Adrenal gland (tissue), 12 donors: ENCODE data around the gene TENM4. TPM values are rescaled to one million over a fixed set of nuclear protein-coding genes. Genes with fewer than 3 reads are reported as not detected.

ENCODE experiments used
- DNase-seq, 7 donors: peaks; one replicate each; pipeline ENCODE4 v3.0.0-alpha.2; 2019 to 2020
- H3K27ac ChIP-seq, 5 donors: fragments of 200-600 bp; sonication (generic) in 4 of 5; 1 replicate in 3 of 5; 2 replicates in 2 of 5; pipeline versions ENCODE4 v1.5.1 to v1.8.0; 2016 to 2020; ENCODE audit warnings: mild to moderate bottlenecking in 1 of 5
- H3K27me3 ChIP-seq: fragments of 200-600 bp; 2 replicates; pipeline ENCODE4 v1.8.0; 2021
- H3K36me3 ChIP-seq, 2 donors: fragments of 200-600 bp; replicated peaks in 1 of 2; 1 replicate in 1 of 2; 2 replicates in 1 of 2; pipeline versions ENCODE4 v1.5.1 to v1.8.0; 2018 to 2022
- H3K4me1 ChIP-seq, 2 donors: fragments of 200-600 bp; replicated peaks in 1 of 2; 1 replicate in 1 of 2; 2 replicates in 1 of 2; pipeline versions ENCODE4 v1.5.1 to v1.8.0; 2018 to 2021
- H3K4me3 ChIP-seq, 4 donors: fragments of 200-600 bp; sonication (generic) in 3 of 4; one replicate each; pipeline ENCODE4 v1.5.1; 2016 to 2018
- H3K9me3 ChIP-seq, 3 donors: fragments of 200-600 bp; sonication (generic) in 1 of 3; replicated peaks in 1 of 3; 1 replicate in 2 of 3; 2 replicates in 1 of 3; pipeline versions ENCODE4 v1.5.1 to v1.8.0; 2016 to 2021
- POLR2A ChIP-seq, 2 donors: fragments of 450-650 bp; IDR thresholded peaks; one replicate each; pipeline ENCODE4 v1.6.1; 2017; ENCODE audit warnings: antibody characterized with exemption in 2 of 2, mild to moderate bottlenecking in 2 of 2, moderate library complexity in 1 of 2
- WGBS, 4 donors: extraction: QIAGEN DNeasy Blood & Tissue Kit in 2 of 4; methylation state at CpG; one replicate each; pipeline versions ENCODE4 v1.1.5 to v1.1.7; 2013 to 2017; 5-methylcytosine and 5-hydroxymethylcytosine counted together
- intact Hi-C, 2 donors: fragments of 100-400 bp; cut with DNase I; formaldehyde crosslinking; loops; one replicate each; pipeline versions ENCODE4 v1.14.1 to v1.15.0; 2022 to 2023
- polyA plus RNA-seq, 3 donors: library from polyadenylated mRNA; stranded (reverse); fragments of 200-250 nt in 2 of 3; fragments of 350-450 nt in 1 of 3; fragmentation: Illumina TruSeq in 1 of 3; extraction: RNeasy Lipid Tissue Mini Kit (QIAGEN cat#74804) in 1 of 3; gene quantifications; one replicate each; pipeline ENCODE4 v1.2.3, GENCODE V29; 2013 to 2014
- total RNA-seq, 9 donors: library from RNA; depleted of rRNA in 4 of 9; stranded (reverse); fragments of >200 nt in 4 of 9; fragments of 120-200 nt in 1 of 9; fragmentation: NEBNext Ultra II Directional in 1 of 9; extraction: Animal tissue kit (Norgen Biotek cat#: 25700) in 1 of 9; gene quantifications; one replicate each; pipeline versions ENCODE4 v1.1.0 to v1.2.4, GENCODE V29; 2013 to 2023
- TF ChIP-seq, protein P1 (sequence below), 6 experiments: fragments of 450-650 bp in 4 of 6; fragments of 200-600 bp in 2 of 6; sonication (generic) in 1 of 6; IDR thresholded peaks; 1 replicate in 5 of 6; 2 replicates in 1 of 6; pipeline versions ENCODE4 v1.5.1 to v1.8.0; 2016 to 2021; ENCODE audit warnings: antibody characterized with exemption in 6 of 6, mild to moderate bottlenecking in 2 of 6, moderate library complexity in 1 of 6
- donor health status: healthy with polysubstance abuse.
- donor health status: Bipolar disorder and iron deficiency.
- donor health status: DM: yes; HTN: yes; CAD: no.
- donor health status: DM: no; HTN: no; CAD: no.
- donor health status: DM: no; HTN: no; CAD: no.
- donor health status: DM: yes; HTN: yes; CAD: no.

The TENM4 gene
- total and polyA plus RNA-seq, 12 donors: 0.74 to 24.9 (median 6.7) TPM

DNA sequence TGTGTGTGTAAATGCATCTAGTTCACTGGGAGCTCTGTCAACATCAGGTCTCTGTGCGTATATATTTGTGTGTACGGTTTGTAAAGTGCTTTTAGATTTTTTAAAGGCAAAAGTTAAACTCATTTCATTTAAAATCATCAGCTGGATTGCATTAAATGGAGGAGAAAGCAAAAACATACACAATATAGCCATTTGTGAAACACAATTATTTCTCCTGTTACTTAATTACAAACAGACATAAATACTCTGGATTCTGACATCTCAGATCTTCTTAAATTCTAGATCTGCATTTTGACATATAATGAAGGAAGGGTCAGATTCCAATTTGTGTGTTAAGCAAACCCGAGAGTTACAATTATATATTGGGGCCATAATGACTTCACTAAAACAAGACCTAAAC, 590.8 kb downstream of the TENM4 start:
- intact Hi-C loops: no loop called here
- DNase-seq: no peak
- no peak overlapping the region for H3K27ac ChIP-seq
- H3K4me1 ChIP-seq: no peaks in the 10 kb centered on the region
- no peak for TF ChIP-seq POLR2A (IDR thresholded peaks at IDR 0.05)
- TF ChIP-seq, protein P1, sequence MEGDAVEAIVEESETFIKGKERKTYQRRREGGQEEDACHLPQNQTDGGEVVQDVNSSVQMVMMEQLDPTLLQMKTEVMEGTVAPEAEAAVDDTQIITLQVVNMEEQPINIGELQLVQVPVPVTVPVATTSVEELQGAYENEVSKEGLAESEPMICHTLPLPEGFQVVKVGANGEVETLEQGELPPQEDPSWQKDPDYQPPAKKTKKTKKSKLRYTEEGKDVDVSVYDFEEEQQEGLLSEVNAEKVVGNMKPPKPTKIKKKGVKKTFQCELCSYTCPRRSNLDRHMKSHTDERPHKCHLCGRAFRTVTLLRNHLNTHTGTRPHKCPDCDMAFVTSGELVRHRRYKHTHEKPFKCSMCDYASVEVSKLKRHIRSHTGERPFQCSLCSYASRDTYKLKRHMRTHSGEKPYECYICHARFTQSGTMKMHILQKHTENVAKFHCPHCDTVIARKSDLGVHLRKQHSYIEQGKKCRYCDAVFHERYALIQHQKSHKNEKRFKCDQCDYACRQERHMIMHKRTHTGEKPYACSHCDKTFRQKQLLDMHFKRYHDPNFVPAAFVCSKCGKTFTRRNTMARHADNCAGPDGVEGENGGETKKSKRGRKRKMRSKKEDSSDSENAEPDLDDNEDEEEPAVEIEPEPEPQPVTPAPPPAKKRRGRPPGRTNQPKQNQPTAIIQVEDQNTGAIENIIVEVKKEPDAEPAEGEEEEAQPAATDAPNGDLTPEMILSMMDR (IDR thresholded peaks at IDR 0.05): no peak
- H3K27me3 ChIP-seq: no peaks in the 10 kb centered on the region
- H3K4me3 ChIP-seq: no peak overlapping the region
- 83 to 93% (median 89%) methylated on average over 3 of the region's 3 CpGs for WGBS, 4 donors
- no peaks in the 10 kb centered on the region for H3K9me3 ChIP-seq
- no peaks in the 10 kb centered on the region for H3K36me3 ChIP-seq

DNA sequence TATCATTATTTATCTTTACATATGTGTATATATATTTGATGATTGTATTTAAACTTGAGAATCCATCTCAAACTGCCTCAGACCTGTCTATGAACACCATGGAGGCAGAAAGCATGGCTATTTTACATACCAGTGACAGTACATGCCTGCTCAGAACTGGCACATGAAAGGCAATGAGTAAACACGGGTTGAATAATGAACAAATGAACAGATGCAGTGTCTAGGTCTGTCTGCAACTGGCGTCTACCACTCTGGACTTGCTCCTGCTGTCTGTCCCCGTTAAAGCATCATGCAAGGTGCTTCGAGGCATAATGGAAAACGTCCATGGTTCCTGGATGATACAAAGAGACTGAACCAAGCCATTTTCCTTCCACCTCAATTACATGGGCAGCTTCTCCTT, 594.6 kb downstream of the TENM4 start:
- no peak overlapping the region for H3K4me3 ChIP-seq
- no peaks in the 10 kb centered on the region for H3K36me3 ChIP-seq
- 84 to 91% (median 90%) methylated on average over 5 of the region's 5 CpGs for WGBS, 4 donors
- no peak overlapping the region for H3K27ac ChIP-seq
- no peaks in the 10 kb centered on the region for H3K9me3 ChIP-seq
- intact Hi-C loops: no loop called here
- H3K27me3 ChIP-seq: no peaks in the 10 kb centered on the region
- TF ChIP-seq, protein P1 (IDR thresholded peaks at IDR 0.05): no peak
- TF ChIP-seq POLR2A (IDR thresholded peaks at IDR 0.05): no peak
- H3K4me1 ChIP-seq: no peaks in the 10 kb centered on the region
- no peak for DNase-seq

DNA sequence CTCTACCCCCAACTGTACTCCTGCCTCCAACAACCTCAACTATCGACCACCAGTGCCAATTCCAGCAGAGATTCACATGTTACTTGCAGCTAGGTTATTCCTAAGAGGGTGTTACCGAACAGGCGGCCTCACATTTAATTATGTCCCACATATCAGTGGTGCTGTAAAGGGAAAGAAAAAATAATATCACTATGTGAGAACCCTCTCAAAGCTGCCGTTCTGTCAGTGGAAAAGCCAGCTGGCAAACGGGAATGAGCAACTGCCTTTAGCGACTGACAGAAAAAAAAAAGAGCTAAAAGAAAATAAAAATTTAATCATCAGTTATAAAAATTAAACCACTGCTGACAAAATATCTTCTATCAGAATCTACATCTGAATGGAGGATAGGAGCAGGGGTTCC, 595.3 kb downstream of the TENM4 start:
- H3K27ac ChIP-seq: no peak overlapping the region
- WGBS, 4 donors: 83 to 90% (median 86%) methylated on average over 6 of the region's 6 CpGs
- no peak for TF ChIP-seq POLR2A (IDR thresholded peaks at IDR 0.05)
- TF ChIP-seq, protein P1 (IDR thresholded peaks at IDR 0.05): no peak
- H3K36me3 ChIP-seq: no peaks in the 10 kb centered on the region
- H3K27me3 ChIP-seq: no peaks in the 10 kb centered on the region
- no peaks in the 10 kb centered on the region for H3K9me3 ChIP-seq
- H3K4me1 ChIP-seq: no peaks in the 10 kb centered on the region
- DNase-seq: no peak
- intact Hi-C loops: no loop called here
- no peak overlapping the region for H3K4me3 ChIP-seq

DNA sequence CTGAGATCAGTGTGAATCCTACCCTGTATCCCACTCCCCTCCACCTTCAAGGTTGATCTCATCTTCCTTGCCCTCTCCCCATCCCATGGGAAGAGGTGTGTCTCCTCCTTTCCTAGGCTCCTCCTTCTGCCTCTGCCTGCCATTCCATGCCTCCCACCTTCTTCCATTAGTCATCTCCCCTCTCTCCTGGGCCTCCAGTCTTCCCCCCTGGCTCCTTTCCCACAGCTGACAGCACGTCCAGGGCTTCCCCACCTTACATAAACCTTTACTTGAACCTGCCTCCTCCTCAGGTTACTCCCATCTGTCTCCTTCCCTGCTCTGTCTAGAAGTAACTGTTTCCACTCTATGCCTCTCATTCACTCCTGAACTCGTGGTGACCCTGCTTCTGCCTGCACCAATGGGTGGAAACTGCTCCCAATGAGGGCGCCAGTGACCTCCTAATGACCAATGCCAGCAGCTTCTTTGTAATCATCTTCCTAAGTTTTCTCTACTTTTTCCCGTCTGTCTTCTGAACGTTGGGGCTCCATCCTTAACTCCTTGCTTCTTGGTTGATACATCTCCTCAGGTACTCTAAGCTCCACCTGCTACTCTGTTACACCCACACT, 599.3 kb downstream of the TENM4 start:
- Histone ChIP-seq H3K27me3 (no peaks in the 10 kb centered on the region), H3K36me3 (no peaks in the 10 kb centered on the region), H3K27ac (no peak overlapping the region), H3K9me3 (no peaks in the 10 kb centered on the region), H3K4me1 (no peaks in the 10 kb centered on the region), H3K4me3 (no peak overlapping the region)
- TF ChIP-seq POLR2A (IDR thresholded peaks at IDR 0.05): no peak
- TF ChIP-seq, protein P1 (IDR thresholded peaks at IDR 0.05): no peak
- DNase-seq: no peak
- WGBS, 4 donors: 69 to 80% (median 76%) methylated on average over 5 of the region's 5 CpGs
- intact Hi-C loops: no loop called here
